ENCODE measurements around the gene SOD1. TPM values are rescaled to one million over a fixed set of nuclear protein-coding genes. Genes with fewer than 3 reads are reported as not detected.

Gene SOD1
- total and polyA plus RNA-seq, 7 donors = 169 to 648 (median 279) TPM

- no peaks in the 10 kb centered on the region for H3K9me3 ChIP-seq
- H3K27ac ChIP-seq = no peak overlapping the region
- 73 to 74% methylated on average over 5 of the region's 5 CpGs for WGBS, 2 donors
- H3K4me1 ChIP-seq = peaks cover 0 to 52% (median 32%) of the 10 kb centered on the region in 4 donors
- intact Hi-C loops (cut with DNase I) = no loop called here
- TF ChIP-seq POLR2AphosphoS5 (IDR thresholded peaks at IDR 0.05) (no peak), CTCF (IDR thresholded peaks at IDR 0.05) (no peak), POLR2A (IDR thresholded peaks at IDR 0.05) (no peak), EP300 (IDR thresholded peaks at IDR 0.05) (no peak)
- no peaks in the 10 kb centered on the region for H3K27me3 ChIP-seq
- DNase-seq = no peak
- no peak overlapping the region for H3K4me3 ChIP-seq
- H3K36me3 ChIP-seq = peaks cover 0 to 78% (median 24%) of the 10 kb centered on the region in 4 donors
These were observed 7.0 kb downstream of the SOD1 start for GRCh38 chr21:31666445-31667010.

DNA sequence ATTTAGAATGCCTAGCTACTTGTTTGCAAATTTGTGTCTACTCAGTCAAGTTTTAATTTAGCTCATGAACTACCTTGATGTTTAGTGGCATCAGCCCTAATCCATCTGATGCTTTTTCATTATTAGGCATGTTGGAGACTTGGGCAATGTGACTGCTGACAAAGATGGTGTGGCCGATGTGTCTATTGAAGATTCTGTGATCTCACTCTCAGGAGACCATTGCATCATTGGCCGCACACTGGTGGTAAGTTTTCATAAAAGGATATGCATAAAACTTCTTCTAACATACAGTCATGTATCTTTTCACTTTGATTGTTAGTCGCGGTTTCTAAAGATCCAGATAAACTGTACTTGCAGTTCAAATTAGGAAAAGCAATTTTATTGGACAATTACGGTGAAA lies 7.6 kb downstream of the SOD1 start:
- no peak overlapping the region for H3K27ac ChIP-seq
- intact Hi-C loops (cut with DNase I) = no loop called here
- H3K36me3 ChIP-seq = peaks cover 0 to 79% (median 28%) of the 10 kb centered on the region in 4 donors
- no peak for DNase-seq
- TF ChIP-seq EP300 (IDR thresholded peaks at IDR 0.05) = no peak
- no peak for TF ChIP-seq CTCF (IDR thresholded peaks at IDR 0.05)
- no peak for TF ChIP-seq POLR2A (IDR thresholded peaks at IDR 0.05)
- no peak for TF ChIP-seq POLR2AphosphoS5 (IDR thresholded peaks at IDR 0.05)
- no peaks in the 10 kb centered on the region for H3K9me3 ChIP-seq
- 85 to 90% methylated on average over 5 of the region's 5 CpGs for WGBS, 2 donors
- peaks cover 0 to 46% (median 26%) of the 10 kb centered on the region in 4 donors for H3K4me1 ChIP-seq
- H3K4me3 ChIP-seq = no peak overlapping the region
- H3K27me3 ChIP-seq = no peaks in the 10 kb centered on the region

GRCh38 chr21:31667639-31668038 lies 8.1 kb downstream of the SOD1 start:
- peaks cover 0 to 80% (median 28%) of the 10 kb centered on the region in 4 donors for H3K36me3 ChIP-seq
- peaks cover 0 to 40% (median 21%) of the 10 kb centered on the region in 4 donors for H3K4me1 ChIP-seq
- DNase-seq = no peak
- no peak for TF ChIP-seq EP300 (IDR thresholded peaks at IDR 0.05)
- no peak for TF ChIP-seq POLR2AphosphoS5 (IDR thresholded peaks at IDR 0.05)
- TF ChIP-seq POLR2A (IDR thresholded peaks at IDR 0.05) = no peak
- no peak for TF ChIP-seq CTCF (IDR thresholded peaks at IDR 0.05)
- H3K27ac ChIP-seq = no peak overlapping the region
- no peaks in the 10 kb centered on the region for H3K9me3 ChIP-seq
- no peak overlapping the region for H3K4me3 ChIP-seq
- H3K27me3 ChIP-seq = no peaks in the 10 kb centered on the region
- intact Hi-C loops (cut with DNase I) = no loop called here

DNA sequence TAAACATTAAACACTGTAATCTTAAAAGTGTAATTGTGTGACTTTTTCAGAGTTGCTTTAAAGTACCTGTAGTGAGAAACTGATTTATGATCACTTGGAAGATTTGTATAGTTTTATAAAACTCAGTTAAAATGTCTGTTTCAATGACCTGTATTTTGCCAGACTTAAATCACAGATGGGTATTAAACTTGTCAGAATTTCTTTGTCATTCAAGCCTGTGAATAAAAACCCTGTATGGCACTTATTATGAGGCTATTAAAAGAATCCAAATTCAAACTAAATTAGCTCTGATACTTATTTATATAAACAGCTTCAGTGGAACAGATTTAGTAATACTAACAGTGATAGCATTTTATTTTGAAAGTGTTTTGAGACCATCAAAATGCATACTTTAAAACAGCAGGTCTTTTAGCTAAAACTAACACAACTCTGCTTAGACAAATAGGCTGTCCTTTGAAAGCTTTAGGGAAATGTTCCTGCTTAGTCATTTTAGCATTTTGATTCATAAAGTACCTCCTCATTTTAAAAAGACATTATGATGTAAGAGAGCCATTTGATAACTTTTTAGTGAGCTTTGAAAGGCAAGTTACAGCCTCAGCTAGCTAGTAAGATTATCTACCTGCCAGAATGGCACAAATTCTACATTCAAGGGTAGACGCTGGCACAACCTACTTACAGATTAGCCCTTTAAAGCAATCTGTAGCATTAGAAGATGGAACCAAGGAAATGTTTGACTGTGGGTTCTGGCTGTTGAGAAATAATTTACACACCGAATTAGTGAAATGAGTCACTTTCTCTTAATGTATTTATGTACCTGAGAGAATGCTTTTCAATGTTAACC lies 9.4 kb downstream of the SOD1 start:
- no peaks in the 10 kb centered on the region for H3K9me3 ChIP-seq
- intact Hi-C loops (cut with DNase I) = no loop called here
- WGBS, 2 donors = 77 to 87% methylated on average over 2 of the region's 2 CpGs
- TF ChIP-seq POLR2A (IDR thresholded peaks at IDR 0.05) (no peak), POLR2AphosphoS5 (IDR thresholded peaks at IDR 0.05) (no peak), CTCF (IDR thresholded peaks at IDR 0.05) (no peak), EP300 (IDR thresholded peaks at IDR 0.05) (no peak)
- no peaks in the 10 kb centered on the region for H3K27me3 ChIP-seq
- no peak overlapping the region for H3K27ac ChIP-seq
- DNase-seq = no peak
- H3K4me3 ChIP-seq = no peak overlapping the region
- peaks cover 0 to 75% (median 28%) of the 10 kb centered on the region in 4 donors for H3K36me3 ChIP-seq
- peaks cover 0 to 29% (median 10%) of the 10 kb centered on the region in 4 donors for H3K4me1 ChIP-seq
